ENCODE data around the gene KRT77.

Gene KRT77

GRCh38 chr12:52650520-52651081 lies 52.7 kb downstream of the KRT77 start:
- DNase-seq: no peak

DNA sequence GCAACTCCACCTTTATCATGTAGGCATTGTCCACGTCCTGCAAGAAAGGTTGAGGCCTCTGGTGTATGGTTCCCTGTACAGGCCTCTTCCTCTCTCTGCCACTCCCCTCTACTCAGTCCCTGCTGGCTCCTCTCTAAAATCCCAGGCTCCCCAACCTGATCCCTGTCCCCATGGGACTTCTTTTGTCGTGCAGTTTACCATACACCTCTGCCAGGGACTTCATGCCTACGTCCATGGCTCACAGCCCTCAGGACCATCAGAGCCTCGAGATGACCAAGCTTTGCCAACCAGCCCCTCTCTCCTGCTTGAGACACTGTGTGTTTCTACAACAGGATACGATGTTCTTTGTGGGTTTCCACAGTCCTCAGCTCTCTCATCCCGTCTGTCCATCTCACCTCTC lies 54.3 kb downstream of the KRT77 start:
- no peak for DNase-seq

- DNase-seq: no peak
These were observed 55.2 kb downstream of the KRT77 start for GRCh38 chr12:52648012-52648550.

GRCh38 chr12:52647601-52648000 lies 55.7 kb downstream of the KRT77 start:
- DNase-seq: no peak

DNA sequence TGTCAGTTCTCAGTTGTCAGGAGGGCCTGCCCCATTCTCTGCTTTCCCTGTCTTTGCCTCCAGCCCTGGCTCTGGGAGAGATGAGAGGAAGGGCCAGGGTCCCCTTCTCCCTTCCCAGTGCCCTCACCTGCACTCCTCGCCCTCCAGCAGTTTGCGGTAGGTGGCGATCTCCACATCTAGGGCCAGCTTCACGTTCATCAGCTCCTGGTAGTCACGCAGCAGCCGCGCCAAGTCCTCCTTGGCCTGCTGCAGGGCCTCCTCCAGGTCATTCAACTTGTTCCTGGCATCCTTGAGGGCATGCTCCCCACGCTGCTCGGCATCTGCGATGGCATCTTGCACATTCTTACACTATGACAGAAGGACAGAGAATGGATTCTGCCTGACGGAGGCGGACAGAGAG lies 56.7 kb downstream of the KRT77 start:
- no peak for DNase-seq

DNA sequence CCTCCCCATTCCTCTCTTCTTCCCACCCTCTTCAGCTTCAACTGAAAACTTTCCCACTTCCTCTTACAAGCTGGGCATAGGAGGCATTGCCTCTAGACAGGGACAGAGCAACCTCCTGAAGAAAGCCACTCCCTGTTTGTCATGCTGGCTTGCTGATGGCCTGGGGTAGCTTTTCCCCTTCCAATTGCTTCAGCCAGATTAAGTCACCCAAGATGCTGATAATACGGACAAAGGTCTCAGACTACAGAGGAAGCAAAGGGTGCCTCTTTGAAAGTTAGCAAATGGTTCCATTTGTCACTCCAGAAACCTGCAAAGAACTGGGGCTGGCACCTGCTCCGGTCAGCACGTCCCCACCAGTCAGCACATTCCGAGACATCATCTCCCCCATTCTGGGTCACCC lies 57.3 kb downstream of the KRT77 start:
- peak; percentile 77 for DNase-seq

DNA sequence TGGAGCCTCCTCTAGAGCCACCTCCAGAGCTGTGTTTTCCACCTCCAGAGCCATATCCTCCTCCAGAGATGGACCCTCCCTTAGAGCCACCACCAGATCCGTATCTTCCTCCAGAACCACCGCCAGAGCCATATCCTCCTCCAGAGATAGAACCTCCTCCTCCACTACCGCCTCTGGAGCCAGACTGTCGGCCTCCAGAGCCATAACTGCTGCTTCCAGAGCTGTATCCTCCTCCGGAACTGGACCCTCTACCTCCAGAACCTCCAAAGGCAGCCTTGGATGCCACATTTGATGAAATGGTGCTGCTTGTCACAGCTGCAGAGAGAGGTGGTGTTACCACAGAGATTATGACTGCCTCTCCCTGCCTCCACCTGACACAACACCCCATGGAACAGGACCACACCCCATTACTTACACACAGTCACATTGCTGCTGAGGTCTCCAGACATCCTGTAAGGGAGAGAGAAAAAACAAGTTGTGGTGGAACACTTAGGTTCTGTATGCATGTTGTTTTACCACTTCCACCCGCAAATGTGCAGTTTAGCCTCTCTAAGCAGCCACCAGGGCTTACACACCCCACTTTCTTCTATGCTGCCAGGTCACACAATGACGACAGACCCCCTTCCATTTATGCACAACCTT lies 58.1 kb downstream of the KRT77 start:
- DNase-seq: peak; percentile 9

DNA sequence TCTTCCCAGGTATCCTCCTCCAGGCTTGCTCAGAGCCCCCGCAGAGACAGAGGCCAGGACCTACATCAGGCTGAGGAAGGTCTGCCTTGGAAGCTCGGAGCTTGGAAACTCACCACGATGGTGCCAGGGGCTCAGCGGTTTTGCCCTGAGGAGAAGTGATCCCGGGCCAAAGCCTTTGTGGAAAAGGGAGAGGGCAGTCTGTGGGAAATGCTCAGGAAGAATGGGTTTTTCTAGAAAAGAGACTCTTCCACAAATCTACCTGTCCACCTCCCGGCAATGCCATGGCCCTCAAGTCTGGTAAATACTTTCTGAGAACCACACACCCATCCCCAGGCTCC lies 59.3 kb downstream of the KRT77 start:
- no peak for DNase-seq

- no peak for DNase-seq
These were observed 59.9 kb downstream of the KRT77 start for GRCh38 chr12:52643233-52644077.

GRCh38 chr12:52641468-52641867 lies 61.9 kb downstream of the KRT77 start:
- DNase-seq: no peak
